Ascending aorta (tissue), 2 donors: ENCODE results near the gene MTFMT. TPM values are rescaled to one million over a fixed set of nuclear protein-coding genes. Genes with fewer than 3 reads are reported as not detected.
A peak's percentile ranks its signal among the peaks of the same experiment; 100 is the strongest.

Source experiments
- DNase-seq, 2 donors: peaks; one replicate each; pipeline ENCODE4 v3.0.0-alpha.2; 2019; ENCODE audit warnings: low spot score in 2 of 2
- H3K27ac ChIP-seq, 2 donors: fragments of 200-600 bp; sonication (generic); one replicate each; pipeline ENCODE4 v1.5.1; 2016 to 2017; ENCODE audit warnings: mild to moderate bottlenecking in 1 of 2
- H3K27me3 ChIP-seq: fragments of 200-600 bp; sonication (generic); one replicate; pipeline ENCODE4 v1.5.1; 2017
- H3K36me3 ChIP-seq, 2 donors: fragments of 200-600 bp; sonication (generic); one replicate each; pipeline ENCODE4 v1.5.1; 2016
- H3K4me1 ChIP-seq, 2 donors: fragments of 200-600 bp; sonication (generic); one replicate each; pipeline ENCODE4 v1.5.1; 2016 to 2017; ENCODE audit warnings: mild to moderate bottlenecking in 1 of 2
- H3K4me3 ChIP-seq, 2 donors: fragments of 200-600 bp; sonication (generic); one replicate each; pipeline ENCODE4 v1.5.1; 2016 to 2017; ENCODE audit warnings: mild to moderate bottlenecking in 1 of 2
- H3K9me3 ChIP-seq, 2 donors: fragments of 200-600 bp; sonication (generic); one replicate each; pipeline ENCODE4 v1.5.1; 2016
- intact Hi-C: fragments of 100-400 bp; cut with DNase I; formaldehyde crosslinking; loops from one replicate; pipeline ENCODE4 v1.15.1; 2023
- total RNA-seq: library from RNA; depleted of rRNA; stranded (reverse); fragments of >200 nt; gene quantifications from one replicate; pipeline ENCODE4 v1.1.0, GENCODE V29; 2016
- TF ChIP-seq, protein P1 (sequence below), 3 experiments: fragments of 200-600 bp in 2 of 3; fragments of 450-650 bp in 1 of 3; sonication (generic) in 2 of 3; IDR thresholded peaks; one replicate each; pipeline ENCODE4 v1.5.1; 2016 to 2019; ENCODE audit warnings: antibody characterized with exemption in 3 of 3, mild to moderate bottlenecking in 1 of 3, moderate library complexity in 1 of 3

Gene MTFMT
- total RNA-seq, 1 donor from 2014 or later = 54.7 TPM

DNA sequence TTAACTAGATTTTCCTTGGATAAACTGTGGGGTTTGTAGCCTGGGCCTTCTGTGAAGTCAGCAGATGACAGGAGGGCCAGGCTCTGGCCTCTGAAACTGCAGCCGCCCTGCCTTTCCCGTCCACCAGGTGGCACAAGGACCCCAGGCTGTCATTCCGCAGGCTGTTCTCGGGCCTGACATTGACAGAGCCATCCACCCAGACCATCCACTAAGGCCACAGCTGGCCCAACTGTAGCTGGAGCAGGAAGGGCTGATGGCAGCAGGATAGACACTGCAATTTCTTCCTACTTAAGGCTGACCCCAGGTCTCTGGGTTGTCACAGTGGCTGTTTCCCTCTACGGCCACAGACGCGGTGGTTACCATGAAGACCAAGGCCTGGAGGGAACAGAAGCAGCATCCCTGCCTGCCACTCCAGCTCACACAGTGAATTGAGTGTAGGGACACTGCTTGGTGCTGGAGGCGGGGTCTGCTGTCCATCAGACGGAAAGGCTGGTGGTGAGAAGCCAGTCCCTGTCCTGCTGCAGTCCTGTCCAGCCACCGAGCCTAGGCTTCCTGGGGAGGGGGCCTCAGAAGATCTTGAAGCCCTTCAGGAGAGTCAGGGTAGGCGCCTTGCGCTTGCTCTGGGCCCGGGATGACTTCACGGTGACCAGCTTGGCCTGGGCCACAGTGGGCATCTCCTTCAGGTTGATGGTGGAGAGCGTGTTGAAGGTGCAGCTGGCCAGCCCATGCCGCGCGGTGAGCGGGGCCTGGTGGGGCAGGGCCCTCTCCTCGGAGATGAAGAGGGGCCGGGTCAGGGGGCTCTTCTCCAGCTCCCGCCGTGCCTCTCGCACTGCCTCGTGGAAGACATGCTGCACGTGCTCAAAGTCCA lies 25.1 kb upstream of the MTFMT start:
- intact Hi-C loops = loop anchor here (1.0 to 2.0 kb wide), 3 partner anchors 29 to 78 kb away; partner anchors contain the start of gene PDCD7
- peak in 1 of 2 donors; percentile 81 for DNase-seq
- Histone ChIP-seq H3K4me3 (no peak overlapping the region), H3K27ac (peak overlapping the region; percentile 97), H3K36me3 (peaks cover 59 to 71% of the 10 kb centered on the region in 2 donors), H3K27me3 (no peaks in the 10 kb centered on the region), H3K9me3 (no peaks in the 10 kb centered on the region), H3K4me1 (peaks cover 13 to 52% of the 10 kb centered on the region in 2 donors)
- TF ChIP-seq, protein P1, sequence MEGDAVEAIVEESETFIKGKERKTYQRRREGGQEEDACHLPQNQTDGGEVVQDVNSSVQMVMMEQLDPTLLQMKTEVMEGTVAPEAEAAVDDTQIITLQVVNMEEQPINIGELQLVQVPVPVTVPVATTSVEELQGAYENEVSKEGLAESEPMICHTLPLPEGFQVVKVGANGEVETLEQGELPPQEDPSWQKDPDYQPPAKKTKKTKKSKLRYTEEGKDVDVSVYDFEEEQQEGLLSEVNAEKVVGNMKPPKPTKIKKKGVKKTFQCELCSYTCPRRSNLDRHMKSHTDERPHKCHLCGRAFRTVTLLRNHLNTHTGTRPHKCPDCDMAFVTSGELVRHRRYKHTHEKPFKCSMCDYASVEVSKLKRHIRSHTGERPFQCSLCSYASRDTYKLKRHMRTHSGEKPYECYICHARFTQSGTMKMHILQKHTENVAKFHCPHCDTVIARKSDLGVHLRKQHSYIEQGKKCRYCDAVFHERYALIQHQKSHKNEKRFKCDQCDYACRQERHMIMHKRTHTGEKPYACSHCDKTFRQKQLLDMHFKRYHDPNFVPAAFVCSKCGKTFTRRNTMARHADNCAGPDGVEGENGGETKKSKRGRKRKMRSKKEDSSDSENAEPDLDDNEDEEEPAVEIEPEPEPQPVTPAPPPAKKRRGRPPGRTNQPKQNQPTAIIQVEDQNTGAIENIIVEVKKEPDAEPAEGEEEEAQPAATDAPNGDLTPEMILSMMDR (IDR thresholded peaks at IDR 0.05) = peak; percentile 80 to 89 (median 87)

DNA sequence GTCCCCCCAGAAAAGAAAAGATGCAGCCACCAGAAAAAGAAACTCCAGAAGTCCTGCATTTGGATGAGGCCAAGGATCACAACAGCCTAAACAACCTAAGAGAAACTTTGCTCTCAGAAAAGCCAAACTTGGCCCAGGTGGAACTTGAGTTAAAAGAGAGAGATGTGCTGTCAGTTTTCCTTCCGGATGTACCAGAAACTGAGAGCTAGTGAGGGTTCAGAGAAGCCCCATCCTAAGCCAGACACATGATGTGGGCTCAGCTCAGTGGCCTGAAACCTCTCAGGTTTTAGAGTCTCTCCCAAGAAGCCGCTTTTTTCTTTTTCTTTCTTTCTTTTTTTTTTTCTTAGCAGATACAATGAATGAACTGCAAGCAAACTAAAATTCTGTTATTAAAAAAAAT lies 23.5 kb upstream of the MTFMT start:
- H3K36me3 ChIP-seq = peaks cover 44 to 54% of the 10 kb centered on the region in 2 donors
- no peak overlapping the region for H3K27ac ChIP-seq
- no peaks in the 10 kb centered on the region for H3K9me3 ChIP-seq
- TF ChIP-seq, protein P1 (IDR thresholded peaks at IDR 0.05) = no peak
- peaks cover 8 to 38% of the 10 kb centered on the region in 2 donors for H3K4me1 ChIP-seq
- no peak overlapping the region for H3K4me3 ChIP-seq
- intact Hi-C loops = loop anchor here (2.0 kb wide), 1 partner anchor 20 kb away; no protein-coding TSS in a partner anchor
- DNase-seq = no peak
- H3K27me3 ChIP-seq = no peaks in the 10 kb centered on the region

DNA sequence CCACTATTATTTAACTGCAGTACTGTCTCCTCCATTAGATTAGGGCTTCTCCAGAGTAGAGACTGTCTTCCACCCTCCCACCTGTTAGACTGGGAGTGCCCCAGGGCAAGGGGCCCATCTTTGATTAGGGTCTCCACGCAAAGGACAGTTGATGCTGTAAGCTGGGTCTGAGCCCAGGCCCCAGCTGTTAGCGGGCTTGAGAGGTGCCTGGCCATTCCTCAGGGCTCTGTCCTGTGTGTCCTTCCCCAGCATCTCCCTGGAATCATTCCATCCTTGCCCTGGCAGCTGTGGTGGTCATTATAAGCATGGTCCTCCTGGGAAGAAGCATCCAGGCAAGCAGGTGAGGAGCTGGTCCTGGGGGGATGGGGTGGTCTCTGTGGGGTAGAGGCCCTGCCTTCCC lies 21.8 kb upstream of the MTFMT start:
- peak overlapping the region in 1 of 2 donors; percentile 47 for H3K27ac ChIP-seq
- DNase-seq = no peak
- no peak overlapping the region for H3K4me3 ChIP-seq
- TF ChIP-seq, protein P1 (IDR thresholded peaks at IDR 0.05) = no peak
- H3K36me3 ChIP-seq = peaks cover 31 to 45% of the 10 kb centered on the region in 2 donors
- intact Hi-C loops = no loop called here
- H3K9me3 ChIP-seq = no peaks in the 10 kb centered on the region
- no peaks in the 10 kb centered on the region for H3K27me3 ChIP-seq
- H3K4me1 ChIP-seq = peaks cover 8 to 23% of the 10 kb centered on the region in 2 donors

DNA sequence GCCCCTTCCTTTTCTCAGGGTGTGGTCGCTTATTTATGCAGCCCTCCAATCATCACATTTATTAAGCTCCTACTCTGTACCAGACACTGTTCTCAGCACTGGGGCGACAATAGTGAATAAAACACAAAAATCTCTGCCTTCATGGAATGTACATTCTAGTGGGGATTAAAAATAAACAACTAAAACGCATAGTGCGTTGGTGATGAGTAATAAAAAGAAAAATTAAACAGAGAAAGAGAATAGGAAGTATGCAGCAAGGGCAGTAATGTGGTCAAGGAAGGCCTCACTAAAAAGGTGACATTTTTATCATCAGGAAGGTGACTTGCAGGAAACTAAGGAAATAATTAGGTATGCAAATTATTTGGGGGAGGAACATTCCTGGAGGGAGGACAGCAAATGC lies 20.8 kb upstream of the MTFMT start:
- intact Hi-C loops = no loop called here
- no peak for DNase-seq
- Histone ChIP-seq H3K27ac (no peak overlapping the region), H3K36me3 (peaks cover 24 to 41% of the 10 kb centered on the region in 2 donors), H3K27me3 (no peaks in the 10 kb centered on the region), H3K4me1 (peaks cover 3 to 13% of the 10 kb centered on the region in 2 donors), H3K4me3 (no peak overlapping the region), H3K9me3 (no peaks in the 10 kb centered on the region)
- TF ChIP-seq, protein P1 (IDR thresholded peaks at IDR 0.05) = no peak

DNA sequence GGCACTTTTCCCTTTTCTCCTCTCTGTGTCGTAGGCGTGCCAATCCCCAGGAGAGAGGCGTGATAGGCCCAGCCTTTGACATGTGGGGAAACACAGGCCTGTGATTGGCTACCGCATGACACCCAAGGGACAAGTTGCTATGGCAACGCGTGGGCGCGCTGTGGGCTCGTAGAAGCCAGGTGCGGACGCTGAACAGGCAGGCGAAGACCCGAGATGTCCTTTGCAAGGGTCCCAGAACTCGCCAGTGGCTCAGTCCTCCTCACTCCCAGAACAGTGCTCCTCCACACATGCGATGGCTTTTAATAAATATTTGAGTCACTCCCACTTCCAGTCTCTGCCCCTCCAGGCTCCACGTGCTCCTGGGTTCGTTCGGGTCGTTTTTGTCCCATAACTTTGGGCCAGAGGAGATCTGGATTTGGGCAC lies 20.0 kb upstream of the MTFMT start:
- Histone ChIP-seq H3K36me3 (peaks cover 15 to 39% of the 10 kb centered on the region in 2 donors), H3K27me3 (no peaks in the 10 kb centered on the region), H3K4me3 (peak overlapping the region in 1 of 2 donors; percentile 43), H3K4me1 (peaks cover 0 to 4% of the 10 kb centered on the region in 2 donors), H3K9me3 (no peaks in the 10 kb centered on the region), H3K27ac (peak overlapping the region in 1 of 2 donors; percentile 46)
- peak; percentile 72 to 93 for DNase-seq
- intact Hi-C loops = loop anchor here (5.0 kb wide), 1 partner anchor 138 kb away; the partner anchor contains the start of gene CLPX
- TF ChIP-seq, protein P1 (IDR thresholded peaks at IDR 0.05) = no peak
